G401 (cell line): ENCODE measurements around the gene OGA. TPM values are rescaled to one million over a fixed set of nuclear protein-coding genes. Genes with fewer than 3 reads are reported as not detected.

Experiments
- total RNA-seq: library from RNA; depleted of rRNA; stranded (reverse); fragments of >200 nt; shearing (Covaris generic); gene quantifications from 2 replicates; pipeline ENCODE4 v1.2.3, GENCODE V29; 2014; rRNA removed

OGA gene
- total RNA-seq, 1 experiment from 2014 or later = 67.4 TPM

Other genes with a start within 250 kb of the OGA start
- 87.8 and 94.8 TPM in 2 replicates for gene POLL, start 230.2 kb downstream of the OGA start, total RNA-seq
- 361 and 419 TPM in 2 replicates for gene DPCD, start 230.1 kb downstream of the OGA start, total RNA-seq
- gene FBXW4, start 123.3 kb downstream of the OGA start, total RNA-seq = 32.1 and 48.9 TPM in 2 replicates
- gene FGF8, start 42.3 kb downstream of the OGA start, total RNA-seq = 7.4 and 14.8 TPM in 2 replicates
- gene NPM3, start 35.0 kb downstream of the OGA start, total RNA-seq = 235 and 256 TPM in 2 replicates
- not detected in 2 replicates for gene KCNIP2, start 25.4 kb upstream of the OGA start, total RNA-seq
- gene ARMH3, start 237.7 kb upstream of the OGA start, total RNA-seq = 9.3 and 15.3 TPM in 2 replicates
- 55.3 and 71.9 TPM in 2 replicates for gene HPS6, start 246.9 kb upstream of the OGA start, total RNA-seq